Sigmoid colon (tissue), 7 donors: ENCODE results near the gene COX10. TPM values are rescaled to one million over a fixed set of nuclear protein-coding genes. Genes with fewer than 3 reads are reported as not detected.

Experiments used
- DNase-seq: peaks from one replicate; pipeline ENCODE4 v3.0.0-alpha.2; 2019
- H3K27ac ChIP-seq, 4 donors: fragments of 200-600 bp; sonication (generic); one replicate each; pipeline ENCODE4 v1.5.1; 2016 to 2019; ENCODE audit warnings: mild to moderate bottlenecking in 1 of 4
- H3K27me3 ChIP-seq, 3 donors: fragments of 200-600 bp; sonication (generic); one replicate each; pipeline ENCODE4 v1.5.1; 2019; ENCODE audit warnings: mild to moderate bottlenecking in 1 of 3
- H3K36me3 ChIP-seq, 4 donors: fragments of 200-600 bp; sonication (generic); one replicate each; pipeline ENCODE4 v1.5.1; 2016 to 2019
- H3K4me1 ChIP-seq, 4 donors: fragments of 200-600 bp; sonication (generic); one replicate each; pipeline ENCODE4 v1.5.1; 2017 to 2019
- H3K4me3 ChIP-seq, 4 donors: fragments of 200-600 bp; sonication (generic); one replicate each; pipeline ENCODE4 v1.5.1; 2017 to 2019; ENCODE audit warnings: mild to moderate bottlenecking in 2 of 4, moderate library complexity in 1 of 4
- H3K9me3 ChIP-seq, 4 donors: fragments of 200-600 bp in 3 of 4; sonication (generic) in 3 of 4; one replicate each; pipeline versions ENCODE4 v1.5.1 to v1.6.1; 2013 to 2019
- EP300 ChIP-seq, 4 donors: sonication (generic); formaldehyde crosslinking; IDR thresholded peaks; one replicate each; pipeline ENCODE4 v1.6.1; 2017; ENCODE audit warnings: antibody characterized with exemption in 4 of 4
- POLR2A ChIP-seq, 2 donors: fragments of 450-650 bp; IDR thresholded peaks; one replicate each; pipeline ENCODE4 v1.6.1; 2016; ENCODE audit warnings: antibody characterized with exemption in 2 of 2, mild to moderate bottlenecking in 2 of 2, moderate library complexity in 2 of 2
- POLR2AphosphoS5 ChIP-seq, 4 donors: sonication (generic); formaldehyde crosslinking; IDR thresholded peaks; one replicate each; pipeline ENCODE4 v1.6.1; 2017; ENCODE audit warnings: antibody characterized with exemption in 4 of 4
- WGBS, 2 donors: extraction: QIAGEN DNeasy Blood & Tissue Kit; methylation state at CpG; one replicate each; pipeline ENCODE4 v1.1.7; 2013; 5-methylcytosine and 5-hydroxymethylcytosine counted together
- intact Hi-C: fragments of 100-400 bp; cut with DNase I; formaldehyde crosslinking; loops from one replicate; pipeline ENCODE4 v1.15.1; 2023
- polyA plus RNA-seq, 3 donors: library from polyadenylated mRNA; stranded (reverse); fragments of 200-250 nt; gene quantifications; one replicate each; pipeline ENCODE4 v1.2.3, GENCODE V29; 2013
- total RNA-seq, 4 donors: library from RNA; depleted of rRNA; stranded (reverse); fragments of >200 nt; gene quantifications; one replicate each; pipeline ENCODE4 v1.1.0, GENCODE V29; 2016
- TF ChIP-seq, protein P1 (sequence below), 4 experiments: fragments of 450-650 bp in 3 of 4; fragments of 200-600 bp in 1 of 4; IDR thresholded peaks; one replicate each; pipeline ENCODE4 v1.5.1; 2016 to 2019; ENCODE audit warnings: antibody characterized with exemption in 4 of 4, mild to moderate bottlenecking in 3 of 4, moderate library complexity in 2 of 4
- donor health status: healthy with polysubstance abuse.
- donor health status: Bipolar disorder and iron deficiency.
- donor health status: healthy.

The COX10 gene
- total and polyA plus RNA-seq, 7 donors = 14.4 to 23.9 (median 17.3) TPM

- H3K27ac ChIP-seq = no peak overlapping the region
- no peak overlapping the region for H3K4me3 ChIP-seq
- no peak for TF ChIP-seq POLR2A (IDR thresholded peaks at IDR 0.05)
- no peak for TF ChIP-seq POLR2AphosphoS5 (IDR thresholded peaks at IDR 0.05)
- TF ChIP-seq, protein P1, sequence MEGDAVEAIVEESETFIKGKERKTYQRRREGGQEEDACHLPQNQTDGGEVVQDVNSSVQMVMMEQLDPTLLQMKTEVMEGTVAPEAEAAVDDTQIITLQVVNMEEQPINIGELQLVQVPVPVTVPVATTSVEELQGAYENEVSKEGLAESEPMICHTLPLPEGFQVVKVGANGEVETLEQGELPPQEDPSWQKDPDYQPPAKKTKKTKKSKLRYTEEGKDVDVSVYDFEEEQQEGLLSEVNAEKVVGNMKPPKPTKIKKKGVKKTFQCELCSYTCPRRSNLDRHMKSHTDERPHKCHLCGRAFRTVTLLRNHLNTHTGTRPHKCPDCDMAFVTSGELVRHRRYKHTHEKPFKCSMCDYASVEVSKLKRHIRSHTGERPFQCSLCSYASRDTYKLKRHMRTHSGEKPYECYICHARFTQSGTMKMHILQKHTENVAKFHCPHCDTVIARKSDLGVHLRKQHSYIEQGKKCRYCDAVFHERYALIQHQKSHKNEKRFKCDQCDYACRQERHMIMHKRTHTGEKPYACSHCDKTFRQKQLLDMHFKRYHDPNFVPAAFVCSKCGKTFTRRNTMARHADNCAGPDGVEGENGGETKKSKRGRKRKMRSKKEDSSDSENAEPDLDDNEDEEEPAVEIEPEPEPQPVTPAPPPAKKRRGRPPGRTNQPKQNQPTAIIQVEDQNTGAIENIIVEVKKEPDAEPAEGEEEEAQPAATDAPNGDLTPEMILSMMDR (IDR thresholded peaks at IDR 0.05) = no peak
- TF ChIP-seq EP300 (IDR thresholded peaks at IDR 0.05) = no peak
- no peaks in the 10 kb centered on the region for H3K36me3 ChIP-seq
- no peaks in the 10 kb centered on the region for H3K9me3 ChIP-seq
- DNase-seq = no peak
- H3K27me3 ChIP-seq = no peaks in the 10 kb centered on the region
- peaks cover 0 to 5% (median 0%) of the 10 kb centered on the region in 4 donors for H3K4me1 ChIP-seq
- WGBS, 2 donors = 65 to 85% methylated on average over 4 of the region's 4 CpGs
- intact Hi-C loops = no loop called here
Observed at GRCh38 chr17:14091367-14091766, 22.1 kb downstream of the COX10 start.

DNA sequence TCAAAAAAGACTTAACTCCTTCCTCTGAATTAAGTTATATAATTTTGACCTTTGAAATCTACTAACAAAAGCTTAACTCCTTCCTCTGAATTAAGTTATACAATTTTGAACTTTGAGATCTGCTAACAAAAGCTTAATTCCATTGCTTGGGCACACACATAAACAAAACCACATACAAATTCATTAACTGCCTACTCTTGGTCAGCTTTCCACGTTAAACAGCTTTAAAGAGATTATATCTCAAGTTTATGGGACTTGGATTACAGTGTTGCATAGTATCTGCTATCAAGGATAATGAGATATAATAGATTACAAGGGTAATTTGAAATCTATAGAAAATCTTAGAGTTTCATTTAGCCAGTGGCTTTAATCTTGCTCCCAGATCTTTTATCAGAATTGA is 23.5 kb downstream of the COX10 start:
- Histone ChIP-seq H3K27me3 (no peaks in the 10 kb centered on the region), H3K4me1 (peaks cover 0 to 5% (median 0%) of the 10 kb centered on the region in 4 donors), H3K4me3 (no peak overlapping the region), H3K36me3 (no peaks in the 10 kb centered on the region), H3K27ac (no peak overlapping the region), H3K9me3 (no peaks in the 10 kb centered on the region)
- DNase-seq = no peak
- intact Hi-C loops = no loop called here
- 10 to 67% methylated on average over 1 of the region's 1 CpG for WGBS, 2 donors
- TF ChIP-seq, protein P1 (IDR thresholded peaks at IDR 0.05) = no peak
- TF ChIP-seq POLR2AphosphoS5 (IDR thresholded peaks at IDR 0.05) (no peak), POLR2A (IDR thresholded peaks at IDR 0.05) (no peak), EP300 (IDR thresholded peaks at IDR 0.05) (no peak)

GRCh38 chr17:14094676-14095601 is 25.6 kb downstream of the COX10 start:
- H3K36me3 ChIP-seq = no peaks in the 10 kb centered on the region
- TF ChIP-seq POLR2A (IDR thresholded peaks at IDR 0.05) (no peak), POLR2AphosphoS5 (IDR thresholded peaks at IDR 0.05) (no peak), EP300 (IDR thresholded peaks at IDR 0.05) (no peak)
- TF ChIP-seq, protein P1 (IDR thresholded peaks at IDR 0.05) = no peak
- H3K27ac ChIP-seq = no peak overlapping the region
- no peak overlapping the region for H3K4me3 ChIP-seq
- 94 to 96% methylated on average over 7 of the region's 7 CpGs for WGBS, 2 donors
- DNase-seq = no peak
- peaks cover 0 to 5% (median 0%) of the 10 kb centered on the region in 4 donors for H3K4me1 ChIP-seq
- intact Hi-C loops = no loop called here
- H3K27me3 ChIP-seq = no peaks in the 10 kb centered on the region
- no peaks in the 10 kb centered on the region for H3K9me3 ChIP-seq

DNA sequence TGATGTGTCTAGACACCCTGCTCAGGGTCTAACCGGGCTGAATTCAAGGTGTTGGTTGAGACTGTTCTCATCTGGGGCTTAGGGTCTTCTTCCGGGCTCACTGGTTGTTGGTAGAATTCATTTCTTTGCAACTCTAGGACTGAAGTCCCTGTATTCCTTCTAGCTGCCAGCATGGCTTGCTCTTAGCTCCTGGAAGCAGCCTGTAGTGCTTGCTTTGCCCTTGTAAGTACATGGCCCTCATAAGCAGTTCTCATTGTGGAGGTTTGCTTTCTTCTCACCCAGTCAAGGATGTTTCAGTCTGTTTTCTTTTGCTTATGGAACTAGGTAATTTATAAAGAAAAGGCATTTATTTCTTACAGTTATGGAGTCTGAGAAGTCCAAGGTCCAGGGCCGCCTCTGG is 26.3 kb downstream of the COX10 start:
- no peak for DNase-seq
- Histone ChIP-seq H3K36me3 (no peaks in the 10 kb centered on the region), H3K4me3 (no peak overlapping the region), H3K27me3 (no peaks in the 10 kb centered on the region), H3K9me3 (no peaks in the 10 kb centered on the region), H3K27ac (no peak overlapping the region), H3K4me1 (peaks cover 0 to 5% (median 0%) of the 10 kb centered on the region in 4 donors)
- TF ChIP-seq, protein P1 (IDR thresholded peaks at IDR 0.05) = no peak
- TF ChIP-seq EP300 (IDR thresholded peaks at IDR 0.05) = no peak
- no peak for TF ChIP-seq POLR2A (IDR thresholded peaks at IDR 0.05)
- TF ChIP-seq POLR2AphosphoS5 (IDR thresholded peaks at IDR 0.05) = no peak
- 97 to 98% methylated on average over 3 of the region's 3 CpGs for WGBS, 2 donors
- intact Hi-C loops = no loop called here
